H1 (cell line): ENCODE results near the gene RYR3.

Experiments used
- ASH2L ChIP-seq: fragments of 200-600, 300-600 bp; sonication (generic); IDR thresholded peaks from one replicate; pipeline ENCODE4 v1.7.1; 2017; ENCODE audit warnings: low read length
- BCL11A ChIP-seq, 2 experiments: IDR thresholded peaks; one replicate each; pipeline ENCODE4 v1.6.1; 2011; ENCODE audit warnings: low read depth in 2 of 2, low read length in 2 of 2, mild to moderate bottlenecking in 2 of 2
- CBX8 ChIP-seq: fragments of 300-800, 300-1000 bp; sonication (generic); IDR thresholded peaks from 2 replicates; pipeline ENCODE4 v1.7.1; 2016; ENCODE audit warnings: low read depth, low read length, borderline replicate concordance
- CREB1 ChIP-seq: IDR thresholded peaks from 2 replicates; pipeline ENCODE4 v1.6.1; 2012; ENCODE audit warnings: inconsistent platforms
- EZH2 ChIP-seq: fragments of 200-600 bp; sonication (generic); IDR thresholded peaks from 2 replicates; pipeline ENCODE4 v1.7.1; 2012; ENCODE audit warnings: low read depth, mild to moderate bottlenecking, moderate library complexity, low read length, inconsistent platforms; ENCODE audit not compliant: severe bottlenecking
- GABPA ChIP-seq: IDR thresholded peaks from 2 replicates; pipeline ENCODE4 v1.6.1; 2011; ENCODE audit warnings: mild to moderate bottlenecking, low read length, moderate library complexity, borderline replicate concordance; ENCODE audit not compliant: insufficient read depth
- POLR2A ChIP-seq, 2 experiments: IDR thresholded peaks; 1 replicate in 1 of 2; 2 replicates in 1 of 2; pipeline ENCODE4 v1.6.1; 2011; ENCODE audit warnings: low read depth in 2 of 2, low read length in 2 of 2, mild to moderate bottlenecking in 2 of 2; ENCODE audit errors: control extremely low read depth in 1 of 2
- RBBP5 ChIP-seq: IDR thresholded peaks from 2 replicates; pipeline ENCODE4 v1.7.1; 2012; ENCODE audit warnings: low read depth, mild to moderate bottlenecking, inconsistent platforms, low read length, moderate library complexity, borderline replicate concordance
- SIRT6 ChIP-seq: IDR thresholded peaks from one replicate; pipeline ENCODE4 v1.7.1; 2012; ENCODE audit warnings: low read length, inconsistent platforms
- TCF12 ChIP-seq: IDR thresholded peaks from 2 replicates; pipeline ENCODE4 v1.6.1; 2011; ENCODE audit warnings: low read depth, mild to moderate bottlenecking, low read length
- TF ChIP-seq, protein P1 (sequence below): IDR thresholded peaks from 2 replicates; pipeline ENCODE4 v1.6.1; 2011; ENCODE audit warnings: low read depth, mild to moderate bottlenecking, low read length; ENCODE audit not compliant: insufficient read depth
- TF ChIP-seq, protein P2 (sequence below), 3 experiments: IDR thresholded peaks; 1 replicate in 2 of 3; 2 replicates in 1 of 3; pipeline versions ENCODE4 v1.5.1 to v1.6.1; 2011; ENCODE audit warnings: low read length in 3 of 3, mild to moderate bottlenecking in 3 of 3, inconsistent platforms in 2 of 3, low read depth in 1 of 3, moderate library complexity in 1 of 3; ENCODE audit not compliant: insufficient read depth in 1 of 3; ENCODE audit errors: control extremely low read depth in 1 of 3

DNA sequence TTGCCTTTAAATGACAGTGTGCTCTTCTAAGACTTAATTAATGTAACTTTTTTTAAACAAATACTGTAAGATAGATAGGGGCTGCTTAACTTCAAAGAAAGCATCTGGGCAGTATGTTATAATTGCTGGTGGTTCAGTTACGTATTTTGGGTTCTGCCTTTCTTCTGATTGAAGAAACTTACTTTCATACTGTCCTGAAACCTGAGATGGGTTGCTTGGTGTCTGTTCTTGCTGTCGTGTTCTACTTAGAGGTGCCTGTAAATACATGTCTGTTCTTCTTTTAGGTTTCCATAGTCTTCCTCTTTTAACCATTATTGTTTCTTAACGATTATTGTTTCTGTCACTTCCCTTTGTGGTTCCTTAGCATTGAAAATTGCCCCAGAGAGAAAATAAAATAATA, 359.8 kb downstream of the RYR3 start:
- TF ChIP-seq ASH2L: no peak
- TF ChIP-seq CBX8: no peak
- TF ChIP-seq EZH2: no peak
- TF ChIP-seq, protein P1, sequence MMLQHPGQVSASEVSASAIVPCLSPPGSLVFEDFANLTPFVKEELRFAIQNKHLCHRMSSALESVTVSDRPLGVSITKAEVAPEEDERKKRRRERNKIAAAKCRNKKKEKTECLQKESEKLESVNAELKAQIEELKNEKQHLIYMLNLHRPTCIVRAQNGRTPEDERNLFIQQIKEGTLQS: no peak
- TF ChIP-seq CREB1: no peak
- TF ChIP-seq SIRT6: no peak
- TF ChIP-seq POLR2A (IDR thresholded peaks at IDR 0.05; ENCODE audit: control extremely low read depth in 1 of 2, low read depth in 2 of 2, low read length in 2 of 2): no peak
- TF ChIP-seq, protein P2, sequence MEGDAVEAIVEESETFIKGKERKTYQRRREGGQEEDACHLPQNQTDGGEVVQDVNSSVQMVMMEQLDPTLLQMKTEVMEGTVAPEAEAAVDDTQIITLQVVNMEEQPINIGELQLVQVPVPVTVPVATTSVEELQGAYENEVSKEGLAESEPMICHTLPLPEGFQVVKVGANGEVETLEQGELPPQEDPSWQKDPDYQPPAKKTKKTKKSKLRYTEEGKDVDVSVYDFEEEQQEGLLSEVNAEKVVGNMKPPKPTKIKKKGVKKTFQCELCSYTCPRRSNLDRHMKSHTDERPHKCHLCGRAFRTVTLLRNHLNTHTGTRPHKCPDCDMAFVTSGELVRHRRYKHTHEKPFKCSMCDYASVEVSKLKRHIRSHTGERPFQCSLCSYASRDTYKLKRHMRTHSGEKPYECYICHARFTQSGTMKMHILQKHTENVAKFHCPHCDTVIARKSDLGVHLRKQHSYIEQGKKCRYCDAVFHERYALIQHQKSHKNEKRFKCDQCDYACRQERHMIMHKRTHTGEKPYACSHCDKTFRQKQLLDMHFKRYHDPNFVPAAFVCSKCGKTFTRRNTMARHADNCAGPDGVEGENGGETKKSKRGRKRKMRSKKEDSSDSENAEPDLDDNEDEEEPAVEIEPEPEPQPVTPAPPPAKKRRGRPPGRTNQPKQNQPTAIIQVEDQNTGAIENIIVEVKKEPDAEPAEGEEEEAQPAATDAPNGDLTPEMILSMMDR (IDR thresholded peaks at IDR 0.05; ENCODE audit: control extremely low read depth in 1 of 3, insufficient read depth in 1 of 3, low read depth in 1 of 3, low read length in 3 of 3): no peak
- no peak for TF ChIP-seq GABPA
- no peak for TF ChIP-seq BCL11A (IDR thresholded peaks at IDR 0.05; ENCODE audit: low read depth in 2 of 2, low read length in 2 of 2)
- TF ChIP-seq RBBP5: no peak
- TF ChIP-seq TCF12: no peak
